Measurements from ENCODE around the gene AP3B2.

DNA sequence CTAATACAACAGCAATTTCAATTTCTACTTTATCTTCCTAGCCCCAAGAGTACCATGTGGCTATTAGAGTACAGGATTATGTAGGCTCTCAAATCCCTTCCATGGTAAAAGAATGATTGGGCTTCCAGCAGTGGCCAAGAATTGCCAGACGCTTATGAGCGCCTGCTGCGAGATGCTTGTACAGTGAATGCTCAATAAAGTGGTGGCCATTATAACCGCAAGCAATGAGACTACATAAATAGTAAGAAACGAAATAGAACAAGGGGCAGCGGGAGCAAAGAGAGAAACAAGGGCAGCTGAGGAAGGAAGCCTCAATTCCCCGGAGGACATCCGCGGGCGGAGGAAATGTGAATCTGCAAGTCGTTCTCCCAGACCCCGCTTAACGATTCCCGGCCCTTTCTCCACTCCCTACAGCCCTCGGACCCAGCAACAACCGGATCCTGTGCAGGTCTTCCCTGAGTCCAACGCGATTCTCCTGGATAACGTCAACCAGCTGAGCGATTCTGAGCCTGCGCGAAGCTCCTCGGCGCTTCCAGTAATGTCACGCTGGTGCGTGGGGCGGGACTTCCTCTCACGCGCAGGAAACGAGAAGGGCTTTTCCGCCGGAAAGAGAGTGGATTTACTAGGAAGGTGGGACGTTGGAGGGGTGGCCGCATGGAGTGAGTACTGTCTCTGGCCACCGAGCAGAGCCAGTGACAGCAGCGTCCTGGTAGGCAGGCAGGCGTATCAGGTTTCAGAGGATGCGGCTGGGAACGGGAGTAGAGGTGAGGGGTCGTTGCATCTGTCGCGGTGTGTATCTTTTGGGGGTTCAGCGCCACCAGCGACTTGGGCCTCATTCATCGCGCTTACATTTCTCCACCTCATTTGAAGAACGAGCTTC is 40.5 kb upstream of the AP3B2 start:
- TF ChIP-seq, protein P1, sequence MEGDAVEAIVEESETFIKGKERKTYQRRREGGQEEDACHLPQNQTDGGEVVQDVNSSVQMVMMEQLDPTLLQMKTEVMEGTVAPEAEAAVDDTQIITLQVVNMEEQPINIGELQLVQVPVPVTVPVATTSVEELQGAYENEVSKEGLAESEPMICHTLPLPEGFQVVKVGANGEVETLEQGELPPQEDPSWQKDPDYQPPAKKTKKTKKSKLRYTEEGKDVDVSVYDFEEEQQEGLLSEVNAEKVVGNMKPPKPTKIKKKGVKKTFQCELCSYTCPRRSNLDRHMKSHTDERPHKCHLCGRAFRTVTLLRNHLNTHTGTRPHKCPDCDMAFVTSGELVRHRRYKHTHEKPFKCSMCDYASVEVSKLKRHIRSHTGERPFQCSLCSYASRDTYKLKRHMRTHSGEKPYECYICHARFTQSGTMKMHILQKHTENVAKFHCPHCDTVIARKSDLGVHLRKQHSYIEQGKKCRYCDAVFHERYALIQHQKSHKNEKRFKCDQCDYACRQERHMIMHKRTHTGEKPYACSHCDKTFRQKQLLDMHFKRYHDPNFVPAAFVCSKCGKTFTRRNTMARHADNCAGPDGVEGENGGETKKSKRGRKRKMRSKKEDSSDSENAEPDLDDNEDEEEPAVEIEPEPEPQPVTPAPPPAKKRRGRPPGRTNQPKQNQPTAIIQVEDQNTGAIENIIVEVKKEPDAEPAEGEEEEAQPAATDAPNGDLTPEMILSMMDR (IDR thresholded peaks at IDR 0.05): no peak
- TF ChIP-seq POLR2AphosphoS5 (IDR thresholded peaks at IDR 0.05): peak; percentile 86 to 91 (median 90)

Measured in transverse colon (tissue), 4 donors.